ENCODE results near the gene NAPSA. TPM values are rescaled to one million over a fixed set of nuclear protein-coding genes. Genes with fewer than 3 reads are reported as not detected.

The NAPSA gene
- polyA plus RNA-seq, 1 of the 3 experiments (the other 2 are of a cell fraction): 0.43 TPM

GRCh38 chr19:50333737-50334617 is 31.5 kb downstream of the NAPSA start (continued):
- TF ChIP-seq, protein P1, sequence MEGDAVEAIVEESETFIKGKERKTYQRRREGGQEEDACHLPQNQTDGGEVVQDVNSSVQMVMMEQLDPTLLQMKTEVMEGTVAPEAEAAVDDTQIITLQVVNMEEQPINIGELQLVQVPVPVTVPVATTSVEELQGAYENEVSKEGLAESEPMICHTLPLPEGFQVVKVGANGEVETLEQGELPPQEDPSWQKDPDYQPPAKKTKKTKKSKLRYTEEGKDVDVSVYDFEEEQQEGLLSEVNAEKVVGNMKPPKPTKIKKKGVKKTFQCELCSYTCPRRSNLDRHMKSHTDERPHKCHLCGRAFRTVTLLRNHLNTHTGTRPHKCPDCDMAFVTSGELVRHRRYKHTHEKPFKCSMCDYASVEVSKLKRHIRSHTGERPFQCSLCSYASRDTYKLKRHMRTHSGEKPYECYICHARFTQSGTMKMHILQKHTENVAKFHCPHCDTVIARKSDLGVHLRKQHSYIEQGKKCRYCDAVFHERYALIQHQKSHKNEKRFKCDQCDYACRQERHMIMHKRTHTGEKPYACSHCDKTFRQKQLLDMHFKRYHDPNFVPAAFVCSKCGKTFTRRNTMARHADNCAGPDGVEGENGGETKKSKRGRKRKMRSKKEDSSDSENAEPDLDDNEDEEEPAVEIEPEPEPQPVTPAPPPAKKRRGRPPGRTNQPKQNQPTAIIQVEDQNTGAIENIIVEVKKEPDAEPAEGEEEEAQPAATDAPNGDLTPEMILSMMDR (IDR thresholded peaks at IDR 0.05): no peak
- TF ChIP-seq RAD21 (IDR thresholded peaks at IDR 0.05; ENCODE audit: low read length) (no peak), GATA2 (CRISPR knock-in tag; IDR thresholded peaks at IDR 0.05) (no peak), MXI1 (IDR thresholded peaks at IDR 0.05; ENCODE audit: low read depth, low read length) (no peak), MEF2A (IDR thresholded peaks at IDR 0.05; ENCODE audit: borderline replicate concordance, low read depth) (no peak), CHD2 (IDR thresholded peaks at IDR 0.05; ENCODE audit: low read length, partially characterized antibody) (no peak), EP300 (IDR thresholded peaks at IDR 0.05; ENCODE audit: borderline replicate concordance in 1 of 2, low read depth in 1 of 2, low read length in 1 of 2) (no peak), NFIC (IDR thresholded peaks at IDR 0.05; ENCODE audit: borderline replicate concordance) (no peak), ELF1 (IDR thresholded peaks at IDR 0.05) (no peak)

DNA sequence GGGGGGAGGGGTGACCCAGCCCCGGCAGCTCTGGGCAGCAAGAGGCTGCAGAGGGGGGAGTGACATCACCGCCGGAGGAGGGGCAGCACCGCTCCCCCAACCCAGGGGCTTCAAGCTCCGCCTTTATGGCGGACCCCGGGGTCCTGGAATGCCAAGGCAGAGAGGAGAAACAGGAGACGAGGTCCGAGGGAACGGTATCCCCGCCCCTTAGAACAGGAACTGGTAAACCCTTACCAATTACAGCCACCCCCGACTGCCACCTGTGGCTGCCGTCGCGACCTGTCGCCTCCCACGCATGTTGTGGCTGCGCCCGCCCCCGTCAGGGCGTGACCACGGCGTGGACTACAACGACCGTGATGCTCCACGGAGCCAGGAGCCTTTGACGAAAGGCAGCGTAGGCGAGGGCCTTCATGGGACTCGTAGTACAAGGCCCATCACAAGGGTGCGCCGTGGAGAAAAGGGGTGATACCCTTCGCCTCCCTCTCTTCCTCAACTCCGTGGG is 32.2 kb downstream of the NAPSA start:
- POLR2A ChIA-PET: interaction anchor here (0.7 to 1.5 kb wide), 4 partner anchors 10 to 24 kb away, joined by 3 to 11 read pairs (median 6); no protein-coding TSS in a partner anchor
- under 1% methylated on average over 23 of the region's 34 CpGs for WGBS (ENCODE audit: low lambda C conversion rate)
- peak; percentile 87 for DNase-seq

More for the DNA sequence above, 32.2 kb downstream of the NAPSA start:
- Histone ChIP-seq H3F3A (replicated peaks; ENCODE audit: insufficient read depth) (peaks cover 9% of the 10 kb centered on the region), H4K20me1 (ENCODE audit: insufficient read depth) (no peaks in the 10 kb centered on the region), H3K27ac (ENCODE audit: low read depth in 2 of 2, low read length in 1 of 2) (peak overlapping the region in 1 of 2 experiments; percentile 88; a peak in 2 of 4 replicates), H3K9ac (peak overlapping the region; percentile 28; the same call in 1 of the 2 replicates), H3K79me2 (ENCODE audit: insufficient read depth) (no peaks in the 10 kb centered on the region), H2AFZ (ENCODE audit: low read depth) (peak overlapping the region; percentile 80), H3K4me2 (peak overlapping the region; percentile 64), H3K27me3 (ENCODE audit: insufficient read depth) (no peaks in the 10 kb centered on the region), H3K36me3 (replicated peaks in 1 of 2; ENCODE audit: control insufficient read depth in 1 of 2, insufficient read depth in 2 of 2, low read length in 1 of 2) (no peaks in the 10 kb centered on the region), H3K9me2 (no peaks in the 10 kb centered on the region), H3K4me1 (ENCODE audit: control insufficient read depth in 1 of 2, insufficient read depth in 2 of 2, low read depth in 1 of 2, low read length in 1 of 2) (peaks cover 7 to 38% of the 10 kb centered on the region in 2 experiments; a peak in 2 of 4 replicates), H3K9me3 (no peaks in the 10 kb centered on the region), H3K4me3 (ENCODE audit: low read depth in 2 of 2, low read length in 1 of 2) (peak overlapping the region; percentile 51 to 58)
- no peak for TF ChIP-seq GATA2 (CRISPR knock-in tag; IDR thresholded peaks at IDR 0.05)
- no peak for TF ChIP-seq TEAD4 (IDR thresholded peaks at IDR 0.05; ENCODE audit: borderline replicate concordance, insufficient read depth)
- TF ChIP-seq CHD2 (IDR thresholded peaks at IDR 0.05; ENCODE audit: low read length, partially characterized antibody): peak; percentile 65
- TF ChIP-seq RFX5 (IDR thresholded peaks at IDR 0.05; ENCODE audit: low read length): no peak
- 0 out of 2 replicates have a peak, but pooled peaks have one; percentile 17 for TF ChIP-seq MXI1 (IDR thresholded peaks at IDR 0.05; ENCODE audit: low read depth, low read length)
- TF ChIP-seq FOXJ3 (CRISPR knock-in tag; IDR thresholded peaks at IDR 0.05): 0 out of 2 replicates have a peak, but pooled peaks have one; percentile 38
- CTCF ChIA-PET: interaction anchor here (5.2 kb wide), 1 partner anchor 24 kb away, joined by 33 read pairs; no protein-coding TSS in a partner anchor
